HepG2 (cell line): ENCODE measurements around the gene FETUB. TPM values are rescaled to one million over a fixed set of nuclear protein-coding genes. Genes with fewer than 3 reads are reported as not detected.

Experiments used
- ARNT ChIP-seq: fragments of 450-650 bp; IDR thresholded peaks from 2 replicates; pipeline ENCODE4 v1.6.1; 2017
- CBX2 ChIP-seq, 2 experiments: fragments of 200-600 bp in 1 of 2; sonication (generic); formaldehyde crosslinking in 1 of 2; IDR thresholded peaks; 2 replicates each; pipeline versions ENCODE4 v1.7.0 to v1.8.1; 2018 to 2022; ENCODE audit warnings: low read depth in 2 of 2, low read length in 1 of 2, mild to moderate bottlenecking in 1 of 2, missing genetic modification reagents in 1 of 2
- FOSL2 ChIP-seq: sonication (generic); formaldehyde crosslinking; IDR thresholded peaks from 2 replicates; pipeline ENCODE4 v1.4.0; 2020; ENCODE audit warnings: missing genetic modification reagents
- HOXA3 ChIP-seq: sonication (generic); formaldehyde crosslinking; IDR thresholded peaks from 2 replicates; pipeline ENCODE4 v1.5.0; 2020; ENCODE audit warnings: missing genetic modification reagents
- NCOR1 ChIP-seq: fragments of 200-600 bp; sonication (generic); IDR thresholded peaks from 2 replicates; pipeline ENCODE4 v1.7.0; 2017; ENCODE audit warnings: antibody characterized with exemption, low read length, borderline replicate concordance
- RCOR2 ChIP-seq: IDR thresholded peaks from 2 replicates; pipeline ENCODE4 v1.6.1; 2016; ENCODE audit warnings: missing biosample characterization, missing genetic modification reagents
- SPEN ChIP-seq: sonication (generic); formaldehyde crosslinking; IDR thresholded peaks from 2 replicates; pipeline ENCODE4 v1.5.1; 2020; ENCODE audit warnings: low read depth, mild to moderate bottlenecking, missing genetic modification reagents
- THAP8 ChIP-seq: sonication (generic); formaldehyde crosslinking; IDR thresholded peaks from 2 replicates; pipeline ENCODE4 v1.5.1; 2020; ENCODE audit warnings: missing genetic modification reagents, mild to moderate bottlenecking, borderline replicate concordance
- TMF1 ChIP-seq: sonication (generic); formaldehyde crosslinking; IDR thresholded peaks from 2 replicates; pipeline ENCODE4 v1.8.1; 2022; ENCODE audit warnings: low read depth, missing genetic modification reagents
- YEATS4 ChIP-seq: sonication (generic); formaldehyde crosslinking; IDR thresholded peaks from 2 replicates; pipeline ENCODE4 v1.4.0; 2020; ENCODE audit warnings: missing genetic modification reagents, borderline replicate concordance
- ZBTB21 ChIP-seq: sonication (generic); formaldehyde crosslinking; IDR thresholded peaks from 2 replicates; pipeline ENCODE4 v1.4.0; 2020; ENCODE audit warnings: missing genetic modification reagents
- ZBTB38 ChIP-seq: sonication (generic); formaldehyde crosslinking; IDR thresholded peaks from 2 replicates; pipeline ENCODE4 v1.5.1; 2020; ENCODE audit warnings: mild to moderate bottlenecking, missing genetic modification reagents
- ZFP82 ChIP-seq: sonication (generic); formaldehyde crosslinking; IDR thresholded peaks from 2 replicates; pipeline ENCODE4 v1.5.1; 2020; ENCODE audit warnings: mild to moderate bottlenecking, missing genetic modification reagents, borderline replicate concordance
- ZIK1 ChIP-seq: sonication (generic); formaldehyde crosslinking; IDR thresholded peaks from 2 replicates; pipeline ENCODE4 v1.5.0; 2020; ENCODE audit warnings: mild to moderate bottlenecking, low read depth, missing genetic modification reagents, borderline replicate concordance
- ZNF143 ChIP-seq: sonication (generic); formaldehyde crosslinking; IDR thresholded peaks from 2 replicates; pipeline ENCODE4 v1.4.0; 2020; ENCODE audit warnings: missing genetic modification reagents
- ZNF556 ChIP-seq: sonication (generic); formaldehyde crosslinking; IDR thresholded peaks from 2 replicates; pipeline ENCODE4 v1.4.0; 2020; ENCODE audit warnings: mild to moderate bottlenecking, missing genetic modification reagents, borderline replicate concordance
- ZNF605 ChIP-seq: sonication (generic); formaldehyde crosslinking; IDR thresholded peaks from 2 replicates; pipeline ENCODE4 v1.8.0; 2022; ENCODE audit warnings: mild to moderate bottlenecking, missing genetic modification reagents
- ZNF619 ChIP-seq: sonication (generic); formaldehyde crosslinking; IDR thresholded peaks from 2 replicates; pipeline ENCODE4 v1.4.0; 2020; ENCODE audit warnings: mild to moderate bottlenecking, missing genetic modification reagents
- ZNF678 ChIP-seq: sonication (generic); formaldehyde crosslinking; IDR thresholded peaks from 2 replicates; pipeline ENCODE4 v1.4.0; 2020; ENCODE audit warnings: mild to moderate bottlenecking, missing genetic modification reagents
- ZNF772 ChIP-seq: sonication (generic); formaldehyde crosslinking; IDR thresholded peaks from 2 replicates; pipeline ENCODE4 v1.5.0; 2020; ENCODE audit warnings: mild to moderate bottlenecking, missing genetic modification reagents
- polyA plus RNA-seq, 8 experiments: library from polyadenylated mRNA; depleted of rRNA in 3 of 8; stranded (reverse) in 7 of 8; unstranded in 1 of 8; fragments of >200 nt; fragmentation: Illumina TruSeq in 4 of 8; extraction: Trizol in 4 of 8; gene quantifications; 2 replicates each; pipeline versions ENCODE4 v1.2.1 to v1.2.3, GENCODE V29; 2011 to 2016; ENCODE audit warnings: low read depth in 4 of 8, missing spikeins in 1 of 8, mixed read lengths in 1 of 8; ENCODE audit not compliant: insufficient read depth in 1 of 8
- total RNA-seq, 5 experiments: library from RNA; depleted of rRNA; stranded (reverse); fragments of >200 nt; fragmentation: Illumina TruSeq; extraction: Trizol; gene quantifications; 2 replicates each; pipeline ENCODE4 v1.2.3, GENCODE V29; 2016; ENCODE audit warnings: low read depth in 1 of 5
- TF ChIP-seq, protein P1 (sequence below): sonication (generic); formaldehyde crosslinking; IDR thresholded peaks from 2 replicates; pipeline ENCODE4 v1.5.0; 2020; ENCODE audit warnings: missing genetic modification reagents, mild to moderate bottlenecking, borderline replicate concordance
- TF ChIP-seq, protein P2 (sequence below): sonication (generic); IDR thresholded peaks from 2 replicates; pipeline ENCODE4 v1.6.1; 2016; ENCODE audit warnings: low read depth, borderline replicate concordance
- TF ChIP-seq, protein P3 (sequence below): sonication (generic); formaldehyde crosslinking; IDR thresholded peaks from 2 replicates; pipeline ENCODE4 v1.5.1; 2020; ENCODE audit warnings: missing genetic modification reagents, mild to moderate bottlenecking, borderline replicate concordance
- TF ChIP-seq, protein P4 (sequence below): sonication (generic); formaldehyde crosslinking; IDR thresholded peaks from 2 replicates; pipeline ENCODE4 v1.8.0; 2022; ENCODE audit warnings: mild to moderate bottlenecking, missing genetic modification reagents, moderate library complexity

FETUB gene
- total and polyA plus RNA-seq, 2 of the 13 experiments (the other 11 are each of a cell fraction or from before 2014, with no cell fraction given) = 2.1 to 4.4 TPM

GRCh38 chr3:186620213-186621092, 19.7 kb upstream of the FETUB start (continued):
- TF ChIP-seq ZFP82 (CRISPR knock-in tag) (no peak; the same call in 1 of the 2 replicates), THAP8 (CRISPR knock-in tag) (peak; percentile 75; the same call in 1 of the 2 replicates), CBX2 (IDR thresholded peaks at IDR 0.05; ENCODE audit: low read depth, low read length) (no peak), CBX2 (CRISPR knock-in tag; IDR thresholded peaks at IDR 0.05; ENCODE audit: low read depth) (peak; percentile 92; the same call in 1 of the 2 replicates), TMF1 (CRISPR knock-in tag) (peak; percentile 81), ZNF772 (0 out of 2 replicates have a peak, but pooled peaks have one; percentile 49), ZIK1 (peak; percentile 96), ZNF143 (CRISPR knock-in tag) (0 out of 2 replicates have a peak, but pooled peaks have one; percentile 22), HOXA3 (CRISPR knock-in tag) (peak; percentile 72), ZNF605 (CRISPR knock-in tag) (peak; percentile 81), FOSL2 (no peak), ZBTB21 (no peak), ZNF678 (CRISPR knock-in tag) (peak; percentile 31; the same call in 1 of the 2 replicates), ARNT (no peak), SPEN (peak; percentile 1; the same call in 1 of the 2 replicates), RCOR2 (CRISPR knock-in tag) (no peak), ZBTB38 (peak; percentile 93), YEATS4 (CRISPR knock-in tag) (0 out of 2 replicates have a peak, but pooled peaks have one; percentile 10), ZNF556 (CRISPR knock-in tag) (0 out of 2 replicates have a peak, but pooled peaks have one; percentile 23), NCOR1 (no peak), ZNF619 (CRISPR knock-in tag) (peak; percentile 86; the same call in 1 of the 2 replicates)
- TF ChIP-seq, protein P1, sequence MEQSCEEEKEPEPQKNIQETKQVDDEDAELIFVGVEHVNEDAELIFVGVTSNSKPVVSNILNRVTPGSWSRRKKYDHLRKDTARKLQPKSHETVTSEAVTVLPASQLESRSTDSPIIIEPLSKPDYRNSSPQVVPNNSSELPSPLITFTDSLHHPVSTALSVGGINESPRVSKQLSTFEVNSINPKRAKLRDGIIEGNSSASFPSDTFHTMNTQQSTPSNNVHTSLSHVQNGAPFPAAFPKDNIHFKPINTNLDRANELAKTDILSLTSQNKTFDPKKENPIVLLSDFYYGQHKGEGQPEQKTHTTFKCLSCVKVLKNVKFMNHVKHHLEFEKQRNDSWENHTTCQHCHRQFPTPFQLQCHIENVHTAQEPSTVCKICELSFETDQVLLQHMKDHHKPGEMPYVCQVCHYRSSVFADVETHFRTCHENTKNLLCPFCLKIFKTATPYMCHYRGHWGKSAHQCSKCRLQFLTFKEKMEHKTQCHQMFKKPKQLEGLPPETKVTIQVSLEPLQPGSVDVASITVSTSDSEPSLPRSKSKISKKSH = peak; percentile 48; the same call in 1 of the 2 replicates
- TF ChIP-seq, protein P2, sequence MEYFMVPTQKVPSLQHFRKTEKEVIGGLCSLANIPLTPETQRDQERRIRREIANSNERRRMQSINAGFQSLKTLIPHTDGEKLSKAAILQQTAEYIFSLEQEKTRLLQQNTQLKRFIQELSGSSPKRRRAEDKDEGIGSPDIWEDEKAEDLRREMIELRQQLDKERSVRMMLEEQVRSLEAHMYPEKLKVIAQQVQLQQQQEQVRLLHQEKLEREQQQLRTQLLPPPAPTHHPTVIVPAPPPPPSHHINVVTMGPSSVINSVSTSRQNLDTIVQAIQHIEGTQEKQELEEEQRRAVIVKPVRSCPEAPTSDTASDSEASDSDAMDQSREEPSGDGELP = no peak
- TF ChIP-seq, protein P3, sequence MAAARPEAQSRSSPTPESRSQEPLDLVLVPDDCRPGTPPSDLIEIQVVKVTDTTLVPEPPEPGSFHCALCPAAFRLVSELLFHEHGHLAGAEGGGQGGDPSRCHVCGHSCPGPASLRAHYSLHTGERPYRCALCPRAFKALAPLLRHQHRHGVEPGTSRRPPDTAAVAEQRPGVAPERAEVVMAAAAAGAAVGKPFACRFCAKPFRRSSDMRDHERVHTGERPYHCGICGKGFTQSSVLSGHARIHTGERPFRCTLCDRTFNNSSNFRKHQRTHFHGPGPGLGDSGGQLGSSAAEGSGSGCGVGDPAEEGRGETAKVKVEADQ (CRISPR knock-in tag) = no peak
- TF ChIP-seq, protein P4, sequence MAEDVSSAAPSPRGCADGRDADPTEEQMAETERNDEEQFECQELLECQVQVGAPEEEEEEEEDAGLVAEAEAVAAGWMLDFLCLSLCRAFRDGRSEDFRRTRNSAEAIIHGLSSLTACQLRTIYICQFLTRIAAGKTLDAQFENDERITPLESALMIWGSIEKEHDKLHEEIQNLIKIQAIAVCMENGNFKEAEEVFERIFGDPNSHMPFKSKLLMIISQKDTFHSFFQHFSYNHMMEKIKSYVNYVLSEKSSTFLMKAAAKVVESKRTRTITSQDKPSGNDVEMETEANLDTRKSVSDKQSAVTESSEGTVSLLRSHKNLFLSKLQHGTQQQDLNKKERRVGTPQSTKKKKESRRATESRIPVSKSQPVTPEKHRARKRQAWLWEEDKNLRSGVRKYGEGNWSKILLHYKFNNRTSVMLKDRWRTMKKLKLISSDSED = no peak; the same call in 1 of the 2 replicates
